LNCaP clone FGC (cell line): ENCODE data around the gene PDE8A.

ENCODE experiments used
- DNase-seq: peaks from one replicate; pipeline ENCODE4 v3.0.0-alpha.2; 2011; ENCODE audit warnings: low read depth
- H3K4me3 ChIP-seq: 2 replicates; pipeline ENCODE4 v1.5.1; 2011; ENCODE audit warnings: mild to moderate bottlenecking, low read depth, low read length, control low read depth
- CTCF ChIP-seq: IDR thresholded peaks from 2 replicates; pipeline ENCODE4 v1.5.1; 2012; ENCODE audit warnings: mild to moderate bottlenecking; ENCODE audit not compliant: control insufficient read depth, insufficient read depth; ENCODE audit errors: extremely low read depth

Gene PDE8A

GRCh38 chr15:85071061-85071460 is 89.4 kb downstream of the PDE8A start:
- TF ChIP-seq CTCF = no peak
- no peak overlapping the region for H3K4me3 ChIP-seq
- no peak for DNase-seq

GRCh38 chr15:85071504-85071903 is 89.8 kb downstream of the PDE8A start:
- H3K4me3 ChIP-seq = no peak overlapping the region
- no peak for TF ChIP-seq CTCF
- no peak for DNase-seq

- H3K4me3 ChIP-seq = no peak overlapping the region
- DNase-seq = no peak
Observed at GRCh38 chr15:85072917-85073316, 91.3 kb downstream of the PDE8A start.

GRCh38 chr15:85073556-85074194 is 92.0 kb downstream of the PDE8A start:
- H3K4me3 ChIP-seq = no peak overlapping the region
- no peak for DNase-seq
- no peak for TF ChIP-seq CTCF

More at GRCh38 chr15:85072917-85073316, 91.3 kb downstream of the PDE8A start:
- no peak for TF ChIP-seq CTCF

- no peak for TF ChIP-seq CTCF
- no peak for DNase-seq
- no peak overlapping the region for H3K4me3 ChIP-seq
Observed at GRCh38 chr15:85086855-85087254, 105.2 kb downstream of the PDE8A start.

GRCh38 chr15:85088300-85088699 is 106.6 kb downstream of the PDE8A start:
- no peak overlapping the region for H3K4me3 ChIP-seq
- TF ChIP-seq CTCF = no peak
- no peak for DNase-seq
